ENCODE measurements around the gene RECK.
A peak's percentile ranks its signal among the peaks of the same experiment; 100 is the strongest.

The RECK gene

DNA sequence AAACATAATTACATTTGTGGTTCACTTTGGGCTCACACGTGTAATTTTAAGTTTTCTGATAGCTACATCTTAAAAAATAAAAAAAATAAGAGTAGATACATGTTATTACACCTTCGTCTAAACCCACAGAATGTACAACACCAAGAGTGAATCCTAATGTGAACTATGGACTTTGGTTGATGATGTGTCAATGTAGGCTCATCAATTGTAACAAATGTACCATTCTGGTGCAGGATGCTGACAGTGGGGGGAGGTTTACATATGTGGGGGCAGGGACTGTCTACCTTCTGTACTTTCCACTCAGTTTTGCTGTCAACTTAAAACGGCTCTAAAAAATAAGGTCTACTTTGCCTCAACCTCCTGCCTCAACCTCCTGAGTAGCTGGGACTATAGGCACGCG, 2.5 kb upstream of the RECK start:
- H3K36me3 ChIP-seq (replicated peaks), result no peaks in the 10 kb centered on the region
- H3K27me3 ChIP-seq (ENCODE audit: low read depth), result peaks cover 3% of the 10 kb centered on the region; the same call in 1 of the 2 replicates
- H3K9me3 ChIP-seq, result no peaks in the 10 kb centered on the region
- H3K4me1 ChIP-seq, result peaks cover 16% of the 10 kb centered on the region
- no peak for DNase-seq (ENCODE audit: low spot score in 2 of 2)
- in situ Hi-C loops (cut with MboI; ENCODE audit: low sequenced_read_pairs), result no loop called here
- H3K4me3 ChIP-seq, result no peak overlapping the region

DNA sequence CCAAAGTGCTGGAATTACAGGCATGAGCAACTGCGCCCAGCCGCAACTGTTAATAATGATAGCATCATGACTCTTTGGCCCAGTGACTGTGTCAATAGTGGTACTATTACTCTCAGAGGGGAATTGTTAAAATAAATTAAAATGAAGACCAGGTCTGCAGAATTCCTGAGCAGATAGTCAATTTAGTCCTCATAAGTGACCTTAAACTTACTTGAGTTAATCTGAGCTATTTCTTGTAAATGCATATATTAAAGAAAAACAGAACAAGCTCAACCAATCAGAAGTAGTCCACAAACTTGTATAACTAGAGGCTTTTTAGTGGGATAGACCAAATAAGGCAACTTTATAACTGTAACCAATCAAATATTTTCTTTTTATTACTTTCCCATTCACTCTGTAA, 1.7 kb upstream of the RECK start:
- Histone ChIP-seq H3K27me3 (ENCODE audit: low read depth) (peaks cover 3% of the 10 kb centered on the region; the same call in 1 of the 2 replicates), H3K4me3 (no peak overlapping the region), H3K4me1 (peaks cover 16% of the 10 kb centered on the region), H3K9me3 (no peaks in the 10 kb centered on the region), H3K36me3 (replicated peaks) (no peaks in the 10 kb centered on the region)
- in situ Hi-C loops (cut with MboI; ENCODE audit: low sequenced_read_pairs), result no loop called here
- DNase-seq (ENCODE audit: low spot score in 2 of 2), result no peak

DNA sequence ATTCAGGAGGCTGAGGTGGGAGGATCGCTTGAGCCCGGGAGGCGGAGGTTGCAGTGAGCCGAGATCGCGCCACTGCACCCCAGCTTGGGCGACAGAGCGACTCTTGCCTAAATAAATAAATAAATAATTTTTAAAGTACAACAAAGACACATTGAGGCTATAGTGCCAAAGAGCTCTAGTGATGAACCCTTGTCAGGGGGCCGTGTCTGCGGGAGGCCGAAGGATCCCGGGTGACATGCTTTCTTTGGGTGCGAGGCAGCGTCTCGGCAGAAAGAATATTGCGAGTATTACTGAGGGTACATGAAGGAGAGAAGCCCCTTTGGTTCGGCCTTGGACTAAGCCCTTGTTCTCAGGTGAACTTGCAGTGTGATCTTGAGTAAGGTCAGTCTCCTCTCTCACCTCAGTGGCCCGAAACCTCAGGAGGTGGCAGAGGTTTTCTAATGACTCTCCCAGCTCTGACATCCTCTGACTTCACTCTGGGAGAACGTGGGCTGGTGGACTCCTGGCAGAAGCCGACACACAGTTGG, 397 bp upstream of the RECK start:
- DNase-seq (ENCODE audit: low spot score in 2 of 2), result no peak
- H3K9me3 ChIP-seq, result no peaks in the 10 kb centered on the region
- peaks cover 11% of the 10 kb centered on the region for H3K4me1 ChIP-seq
- H3K4me3 ChIP-seq, result peak overlapping the region; percentile 84
- H3K36me3 ChIP-seq (replicated peaks), result no peaks in the 10 kb centered on the region
- no peaks in the 10 kb centered on the region for H3K27me3 ChIP-seq (ENCODE audit: low read depth)
- in situ Hi-C loops (cut with MboI; ENCODE audit: low sequenced_read_pairs), result no loop called here

DNA sequence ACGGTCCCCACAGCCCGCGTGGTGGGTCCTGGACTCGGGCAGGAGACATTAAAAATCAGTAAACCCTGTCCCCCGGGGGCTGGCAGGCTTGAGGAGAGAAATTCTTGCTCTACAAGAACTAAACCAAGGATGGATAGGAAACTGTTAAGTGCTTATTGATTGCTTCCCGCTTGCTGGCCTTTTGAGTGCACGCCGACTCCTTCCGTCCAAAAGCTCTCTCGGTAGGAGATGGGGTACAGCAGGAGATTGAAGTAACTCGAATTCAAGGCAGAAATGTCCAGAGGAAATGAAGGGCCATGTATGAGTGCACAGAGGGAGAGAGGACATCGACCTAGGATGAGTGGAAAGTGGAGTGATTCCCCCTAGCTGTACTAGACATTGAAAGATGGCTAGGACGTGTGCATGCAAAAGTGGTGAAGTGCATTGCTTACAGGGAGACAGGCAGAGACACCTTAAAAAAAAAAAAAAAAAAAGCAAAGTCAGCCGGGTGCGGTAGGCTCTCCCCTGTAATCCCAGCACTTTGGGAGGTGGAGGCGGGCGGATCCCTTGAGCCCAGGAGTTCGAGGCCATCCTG, 923 bp downstream of the RECK start:
- in situ Hi-C loops (cut with MboI; ENCODE audit: low sequenced_read_pairs), result no loop called here
- H3K9me3 ChIP-seq, result no peaks in the 10 kb centered on the region
- peak in 1 of 2 experiments; percentile 17 for DNase-seq (ENCODE audit: low spot score in 2 of 2)
- no peaks in the 10 kb centered on the region for H3K27me3 ChIP-seq (ENCODE audit: low read depth)
- no peaks in the 10 kb centered on the region for H3K36me3 ChIP-seq (replicated peaks)
- peak overlapping the region; percentile 84 for H3K4me3 ChIP-seq
- H3K4me1 ChIP-seq, result peaks cover 11% of the 10 kb centered on the region

DNA sequence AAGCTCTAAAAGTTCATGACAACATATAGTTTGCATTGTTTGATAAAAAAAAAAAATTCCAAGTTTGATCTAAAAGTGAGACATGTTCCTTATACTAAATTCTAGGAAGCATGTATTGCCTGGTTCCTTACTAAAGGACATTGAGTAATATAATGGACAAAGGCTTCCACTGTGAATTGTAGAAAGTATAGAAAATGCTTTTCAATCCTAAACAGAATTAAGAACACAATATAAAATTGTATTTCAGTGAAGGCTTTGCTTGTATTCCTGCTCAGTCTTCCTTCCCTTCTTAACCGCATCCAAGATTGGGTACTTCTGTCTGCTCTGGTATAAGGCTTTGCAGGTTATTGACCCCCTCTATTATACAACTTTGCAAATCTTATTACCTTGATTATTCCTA, 2.4 kb downstream of the RECK start:
- H3K27me3 ChIP-seq (ENCODE audit: low read depth), result no peaks in the 10 kb centered on the region
- H3K36me3 ChIP-seq (replicated peaks), result no peaks in the 10 kb centered on the region
- no peak for DNase-seq (ENCODE audit: low spot score in 2 of 2)
- H3K9me3 ChIP-seq, result peaks cover 2% of the 10 kb centered on the region; the same call in 1 of the 2 replicates
- no peak overlapping the region for H3K4me3 ChIP-seq
- in situ Hi-C loops (cut with MboI; ENCODE audit: low sequenced_read_pairs), result no loop called here
- peaks cover 11% of the 10 kb centered on the region for H3K4me1 ChIP-seq

DNA sequence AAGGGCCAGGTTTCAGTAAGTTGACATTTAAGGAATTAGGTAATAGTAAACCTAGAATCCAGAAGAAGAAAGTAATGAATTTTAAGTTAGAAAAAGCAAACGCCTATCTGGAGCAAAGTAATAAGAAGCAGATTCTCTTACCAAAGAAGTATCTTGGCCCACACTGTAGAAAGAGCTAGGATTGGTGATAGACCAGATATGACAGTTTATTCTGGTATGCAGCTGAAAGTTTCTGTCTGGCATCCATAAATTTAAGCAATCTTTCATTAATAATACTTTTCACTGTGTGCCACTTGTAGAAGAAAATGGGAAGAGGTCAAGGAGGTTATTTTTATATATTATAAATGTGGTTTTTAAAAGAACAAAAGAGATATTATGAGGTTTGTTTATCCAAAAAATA, 3.0 kb downstream of the RECK start:
- in situ Hi-C loops (cut with MboI; ENCODE audit: low sequenced_read_pairs), result no loop called here
- Histone ChIP-seq H3K36me3 (replicated peaks) (no peaks in the 10 kb centered on the region), H3K27me3 (ENCODE audit: low read depth) (no peaks in the 10 kb centered on the region), H3K4me3 (no peak overlapping the region), H3K4me1 (peaks cover 11% of the 10 kb centered on the region), H3K9me3 (peaks cover 2% of the 10 kb centered on the region; the same call in 1 of the 2 replicates)
- DNase-seq (ENCODE audit: low spot score in 2 of 2), result no peak

DNA sequence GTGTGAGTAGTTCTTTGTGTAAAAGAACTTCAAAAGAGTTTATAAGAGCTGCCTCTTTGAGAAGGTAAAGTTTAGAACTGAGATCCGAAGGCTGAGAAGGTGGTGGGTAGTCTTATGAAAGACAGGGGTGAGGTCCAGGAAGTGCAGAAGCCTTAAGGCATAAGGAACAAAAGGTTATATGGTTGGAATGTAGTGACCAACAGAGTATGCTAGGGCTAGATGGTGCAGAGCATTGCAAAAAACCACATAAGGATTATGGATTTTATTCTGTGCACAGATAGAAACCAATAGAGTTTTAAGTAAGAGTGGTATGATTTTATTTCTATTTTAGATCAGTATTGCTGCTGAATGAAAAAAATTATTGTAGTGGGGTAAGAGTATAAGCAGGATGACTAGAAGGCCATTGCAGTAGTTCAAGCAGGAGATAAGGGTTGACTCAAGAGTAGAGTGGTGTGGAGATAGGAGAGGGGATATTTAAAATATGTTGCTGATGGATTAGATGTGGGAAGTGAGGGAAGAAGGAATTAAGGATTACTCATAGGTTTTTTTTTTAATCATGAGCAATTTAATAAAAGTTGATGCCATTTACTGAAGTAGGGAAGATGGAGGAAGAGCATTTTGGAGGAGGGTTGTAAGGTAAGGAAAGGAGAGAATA, 3.7 kb downstream of the RECK start:
- Histone ChIP-seq H3K36me3 (replicated peaks) (no peaks in the 10 kb centered on the region), H3K4me3 (no peak overlapping the region), H3K9me3 (peaks cover 2% of the 10 kb centered on the region; the same call in 1 of the 2 replicates), H3K27me3 (ENCODE audit: low read depth) (no peaks in the 10 kb centered on the region), H3K4me1 (peaks cover 12% of the 10 kb centered on the region)
- DNase-seq (ENCODE audit: low spot score in 2 of 2), result no peak
- in situ Hi-C loops (cut with MboI; ENCODE audit: low sequenced_read_pairs), result no loop called here

DNA sequence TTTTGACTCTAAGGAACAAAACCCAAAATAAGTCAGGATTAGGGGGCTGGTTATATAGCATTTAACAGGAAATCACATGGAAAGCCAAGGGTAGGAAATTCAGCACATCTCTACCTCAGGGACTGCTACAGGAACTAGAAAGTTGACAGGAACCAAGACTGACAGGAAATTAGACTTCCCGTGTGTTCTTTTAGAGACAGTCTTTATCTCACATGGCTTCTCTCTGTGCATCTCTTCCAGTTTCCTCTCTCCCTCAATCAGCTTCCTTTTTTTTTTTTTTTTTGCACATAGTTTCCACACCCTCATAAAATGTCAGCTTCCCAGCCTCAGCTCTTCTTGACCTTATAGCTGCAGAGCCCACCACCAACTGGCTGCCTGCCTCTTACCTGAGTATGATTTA, 4.8 kb downstream of the RECK start:
- in situ Hi-C loops (cut with MboI; ENCODE audit: low sequenced_read_pairs), result no loop called here
- peaks cover 23% of the 10 kb centered on the region for H3K4me1 ChIP-seq
- DNase-seq (ENCODE audit: low spot score in 2 of 2), result no peak
- H3K27me3 ChIP-seq (ENCODE audit: low read depth), result no peaks in the 10 kb centered on the region
- no peaks in the 10 kb centered on the region for H3K36me3 ChIP-seq (replicated peaks)
- H3K9me3 ChIP-seq, result peaks cover 2% of the 10 kb centered on the region; the same call in 1 of the 2 replicates
- H3K4me3 ChIP-seq, result no peak overlapping the region

DNA sequence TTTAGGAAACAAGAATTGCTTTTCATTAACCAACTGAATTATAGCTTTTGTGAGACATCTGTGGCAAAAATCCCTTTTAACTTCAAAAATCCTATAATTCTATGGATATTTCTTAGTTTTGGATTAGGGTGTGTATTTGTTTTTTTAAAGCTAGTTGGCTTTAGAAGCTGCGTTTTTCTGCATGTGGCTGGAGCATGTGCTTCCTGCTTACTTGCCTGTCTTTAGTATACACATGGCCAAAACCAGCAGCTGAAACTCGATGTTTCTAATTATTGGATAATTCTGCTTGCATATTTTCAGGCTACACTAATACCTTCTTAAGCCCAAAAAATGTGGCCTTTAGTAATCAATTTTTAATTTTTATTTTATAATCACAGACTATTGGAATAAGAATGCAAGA, 8.9 kb downstream of the RECK start:
- in situ Hi-C loops (cut with MboI; ENCODE audit: low sequenced_read_pairs), result no loop called here
- H3K4me1 ChIP-seq, result peaks cover 19% of the 10 kb centered on the region
- peaks cover 2% of the 10 kb centered on the region; the same call in 1 of the 2 replicates for H3K9me3 ChIP-seq
- no peaks in the 10 kb centered on the region for H3K36me3 ChIP-seq (replicated peaks)
- DNase-seq (ENCODE audit: low spot score in 2 of 2), result no peak
- no peak overlapping the region for H3K4me3 ChIP-seq
- H3K27me3 ChIP-seq (ENCODE audit: low read depth), result no peaks in the 10 kb centered on the region

DNA sequence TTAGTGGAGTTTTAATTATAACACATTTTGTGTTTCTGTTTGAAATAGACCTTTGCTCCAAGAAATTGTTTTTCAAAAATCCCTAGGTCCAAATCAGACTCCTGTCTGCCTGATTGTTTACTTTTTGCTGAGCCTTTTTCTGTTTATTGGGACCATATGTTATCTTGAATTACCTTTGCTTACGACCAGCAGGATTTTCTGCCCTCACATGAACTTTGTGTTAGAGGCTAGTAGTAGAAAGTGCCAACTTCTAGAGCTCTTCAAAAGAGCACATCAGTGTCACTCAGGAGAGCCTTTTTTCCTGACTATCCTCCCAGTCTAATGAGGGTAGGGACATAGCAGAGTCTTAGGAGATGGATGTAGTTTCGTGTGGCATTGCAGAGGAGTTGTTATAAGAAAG, 10.2 kb downstream of the RECK start:
- no peak for DNase-seq (ENCODE audit: low spot score in 2 of 2)
- Histone ChIP-seq H3K36me3 (replicated peaks) (no peaks in the 10 kb centered on the region), H3K4me3 (no peak overlapping the region), H3K9me3 (peaks cover 2% of the 10 kb centered on the region; the same call in 1 of the 2 replicates), H3K4me1 (peaks cover 19% of the 10 kb centered on the region), H3K27me3 (ENCODE audit: low read depth) (no peaks in the 10 kb centered on the region)
- in situ Hi-C loops (cut with MboI; ENCODE audit: low sequenced_read_pairs), result no loop called here

DNA sequence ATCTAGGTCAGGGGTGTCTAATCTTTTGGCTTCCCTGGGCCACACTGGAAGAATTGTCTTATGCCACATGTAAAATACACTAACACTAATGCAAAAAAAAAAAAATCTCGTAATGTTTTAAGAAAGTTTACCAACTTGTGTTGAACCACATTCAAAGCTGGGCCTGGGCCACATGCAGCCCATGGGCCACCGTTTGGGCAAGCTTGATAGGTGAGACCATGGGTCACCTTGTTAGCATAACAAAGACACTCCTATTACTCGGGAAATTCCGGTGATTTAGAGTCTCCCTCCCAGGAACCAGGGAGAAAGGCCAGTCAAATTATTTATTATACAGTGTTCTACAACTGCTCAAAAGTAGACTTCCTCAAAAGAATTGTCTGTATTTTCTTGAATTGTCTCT, 12.7 kb downstream of the RECK start:
- Histone ChIP-seq H3K36me3 (replicated peaks) (no peaks in the 10 kb centered on the region), H3K4me1 (peaks cover 19% of the 10 kb centered on the region), H3K27me3 (ENCODE audit: low read depth) (no peaks in the 10 kb centered on the region), H3K9me3 (no peaks in the 10 kb centered on the region), H3K4me3 (no peak overlapping the region)
- in situ Hi-C loops (cut with MboI; ENCODE audit: low sequenced_read_pairs), result no loop called here
- peak in 1 of 2 experiments; percentile 16 for DNase-seq (ENCODE audit: low spot score in 2 of 2)

DNA sequence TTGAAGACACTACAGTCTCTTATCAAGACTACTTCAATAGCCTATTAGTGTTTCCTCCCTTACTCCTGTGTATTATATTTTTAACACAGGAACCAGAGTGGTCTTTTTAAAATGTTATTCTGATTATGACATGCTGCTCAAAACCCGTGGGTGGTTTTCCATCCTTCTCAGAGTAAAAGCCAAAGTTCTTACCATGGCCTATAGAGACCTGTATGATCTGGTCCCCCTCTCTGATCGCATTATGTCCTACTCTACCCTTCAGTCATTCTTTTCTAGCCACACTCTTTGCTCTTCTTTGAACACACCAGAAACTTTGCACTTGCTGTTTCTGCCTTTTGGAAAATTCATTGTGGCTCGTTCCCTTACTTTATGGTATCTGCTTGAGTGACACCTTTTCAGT, 13.8 kb downstream of the RECK start:
- H3K9me3 ChIP-seq, result no peaks in the 10 kb centered on the region
- peaks cover 17% of the 10 kb centered on the region for H3K4me1 ChIP-seq
- no peaks in the 10 kb centered on the region for H3K27me3 ChIP-seq (ENCODE audit: low read depth)
- no peak for DNase-seq (ENCODE audit: low spot score in 2 of 2)
- no peak overlapping the region for H3K4me3 ChIP-seq
- in situ Hi-C loops (cut with MboI; ENCODE audit: low sequenced_read_pairs), result no loop called here
- no peaks in the 10 kb centered on the region for H3K36me3 ChIP-seq (replicated peaks)

DNA sequence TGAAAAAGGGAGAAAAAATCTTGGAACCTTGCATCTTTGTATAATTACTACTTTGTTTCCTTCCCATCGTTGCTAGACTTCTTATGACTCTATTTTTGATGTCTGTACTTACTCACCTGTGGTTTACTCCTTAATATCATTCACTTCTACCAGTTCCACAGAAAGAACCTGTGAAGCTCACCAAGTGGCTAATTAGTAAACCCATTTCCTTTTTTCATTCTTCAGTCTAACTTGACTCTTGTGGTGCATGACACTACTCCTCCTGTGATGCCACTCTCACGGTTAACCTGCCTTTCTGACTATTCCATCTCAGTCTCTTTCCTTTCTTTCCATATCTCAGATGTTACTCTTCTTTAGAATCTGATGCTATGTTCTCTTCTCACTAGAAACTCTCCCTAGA, 14.6 kb downstream of the RECK start:
- in situ Hi-C loops (cut with MboI; ENCODE audit: low sequenced_read_pairs), result no loop called here
- no peak overlapping the region for H3K4me3 ChIP-seq
- peaks cover 9% of the 10 kb centered on the region for H3K4me1 ChIP-seq

DNA sequence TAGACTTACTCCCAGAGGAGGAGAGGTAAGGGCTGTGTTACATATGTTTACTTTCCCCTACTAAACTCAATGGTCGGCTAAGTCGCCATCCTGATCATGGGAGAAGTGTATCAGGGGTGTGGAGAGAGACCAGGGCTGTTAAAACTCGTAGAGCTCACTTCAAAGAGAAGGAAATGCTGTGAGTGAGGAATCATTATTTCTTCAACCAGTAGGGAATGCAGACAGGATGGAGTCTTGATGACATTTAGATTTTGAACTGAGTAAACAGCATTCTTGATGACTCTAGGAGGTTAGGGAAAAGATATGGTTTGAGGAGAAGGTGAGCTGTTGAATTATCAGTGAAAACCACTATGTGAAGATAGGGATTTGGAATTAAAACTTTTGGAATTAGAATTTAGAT, 17.3 kb downstream of the RECK start:
- no peaks in the 10 kb centered on the region for H3K36me3 ChIP-seq (replicated peaks)
- peaks cover 2% of the 10 kb centered on the region for H3K4me1 ChIP-seq
- DNase-seq (ENCODE audit: low spot score in 2 of 2), result no peak
- no peaks in the 10 kb centered on the region for H3K27me3 ChIP-seq (ENCODE audit: low read depth)
- H3K9me3 ChIP-seq, result no peaks in the 10 kb centered on the region
- in situ Hi-C loops (cut with MboI; ENCODE audit: low sequenced_read_pairs), result no loop called here
- H3K4me3 ChIP-seq, result no peak overlapping the region

More for the DNA sequence above, 14.6 kb downstream of the RECK start:
- no peak for DNase-seq (ENCODE audit: low spot score in 2 of 2)
- Histone ChIP-seq H3K36me3 (replicated peaks) (no peaks in the 10 kb centered on the region), H3K9me3 (no peaks in the 10 kb centered on the region), H3K27me3 (ENCODE audit: low read depth) (no peaks in the 10 kb centered on the region)

Data from HAP-1 (cell line).